BLaER1 treated with 17β-estradiol and CSF1 and Interleukin-3, amounts not matched to agents 10 nM and 100 nM (cell line): Measurements from ENCODE around the gene TTC39A.

Source experiments
- H3K27ac ChIP-seq, 11 experiments: shearing (Covaris generic); formaldehyde crosslinking; 2 replicates each; pipeline ENCODE4 v1.8.1; 2022
- H3K27me3 ChIP-seq, 11 experiments: shearing (Covaris generic); formaldehyde crosslinking; 2 replicates each; pipeline ENCODE4 v1.8.1; 2022
- H3K36me3 ChIP-seq, 11 experiments: shearing (Covaris generic); formaldehyde crosslinking; 2 replicates each; pipeline ENCODE4 v1.8.1; 2022
- H3K4me1 ChIP-seq, 10 experiments: shearing (Covaris generic); formaldehyde crosslinking; 2 replicates each; pipeline ENCODE4 v1.8.1; 2022
- H3K4me2 ChIP-seq, 11 experiments: shearing (Covaris generic); formaldehyde crosslinking; 2 replicates each; pipeline ENCODE4 v1.8.1; 2022
- H3K4me3 ChIP-seq, 10 experiments: shearing (Covaris generic); formaldehyde crosslinking; 2 replicates each; pipeline ENCODE4 v1.8.1; 2022
- H3K9ac ChIP-seq, 11 experiments: shearing (Covaris generic); formaldehyde crosslinking; 2 replicates each; pipeline ENCODE4 v1.8.1; 2022
- H3K9me3 ChIP-seq, 11 experiments: shearing (Covaris generic); formaldehyde crosslinking; replicated peaks in 1 of 11; 2 replicates each; pipeline ENCODE4 v1.8.1; 2022
- H4K20me1 ChIP-seq, 11 experiments: shearing (Covaris generic); formaldehyde crosslinking; 2 replicates each; pipeline ENCODE4 v1.8.1; 2022
- Cebpa-rat ChIP-seq, 11 experiments: shearing (Covaris generic); IDR thresholded peaks; 2 replicates each; pipeline ENCODE4 v1.8.1; 2022

Gene TTC39A

GRCh38 chr1:51290489-51290847, 39.9 kb downstream of the TTC39A start:
- no peaks in the 10 kb centered on the region for H4K20me1 ChIP-seq
- H3K9me3 ChIP-seq, result no peaks in the 10 kb centered on the region
- peaks cover 10 to 18% (median 11%) of the 10 kb centered on the region in 10 experiments for H3K4me1 ChIP-seq
- H3K4me3 ChIP-seq, result no peak overlapping the region
- TF ChIP-seq Cebpa-rat (IDR thresholded peaks at IDR 0.05), result no peak
- H3K27me3 ChIP-seq, result no peaks in the 10 kb centered on the region
- H3K27ac ChIP-seq, result no peak overlapping the region
- H3K4me2 ChIP-seq, result no peak overlapping the region
- no peak overlapping the region for H3K9ac ChIP-seq
- H3K36me3 ChIP-seq, result no peaks in the 10 kb centered on the region

GRCh38 chr1:51289676-51290488, 40.5 kb downstream of the TTC39A start:
- no peak overlapping the region for H3K4me2 ChIP-seq
- H3K9ac ChIP-seq, result no peak overlapping the region
- no peaks in the 10 kb centered on the region for H4K20me1 ChIP-seq
- no peak for TF ChIP-seq Cebpa-rat (IDR thresholded peaks at IDR 0.05)
- no peaks in the 10 kb centered on the region for H3K36me3 ChIP-seq
- no peak overlapping the region for H3K27ac ChIP-seq
- H3K27me3 ChIP-seq, result no peaks in the 10 kb centered on the region
- peaks cover 5 to 12% (median 7%) of the 10 kb centered on the region in 10 experiments for H3K4me1 ChIP-seq
- H3K4me3 ChIP-seq, result no peak overlapping the region
- no peaks in the 10 kb centered on the region for H3K9me3 ChIP-seq

DNA sequence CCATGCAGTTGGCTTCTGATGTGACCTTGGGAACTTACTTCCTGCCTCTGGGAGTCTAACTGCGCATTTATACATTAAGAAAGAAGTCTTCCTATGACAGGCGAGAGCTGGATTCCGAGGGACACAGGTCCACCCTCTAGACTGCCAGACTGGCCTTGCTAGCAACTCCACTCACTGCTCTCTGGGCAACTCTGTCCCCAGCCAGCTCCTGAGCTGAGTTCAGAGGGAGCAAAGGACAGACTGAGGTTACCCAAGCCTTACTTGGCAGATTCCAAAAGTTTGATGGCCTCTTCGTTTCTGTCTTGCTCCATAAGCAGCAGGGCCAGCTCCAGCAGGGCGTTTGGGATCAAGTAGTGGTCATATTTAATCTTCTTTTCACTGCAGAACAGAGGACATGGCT, 41.8 kb downstream of the TTC39A start:
- no peak overlapping the region for H3K4me2 ChIP-seq
- TF ChIP-seq Cebpa-rat (IDR thresholded peaks at IDR 0.05), result no peak
- no peaks in the 10 kb centered on the region for H3K27me3 ChIP-seq
- H3K9me3 ChIP-seq, result no peaks in the 10 kb centered on the region
- 0 out of 22 replicates have a peak, but pooled peaks cover 0 to 3% (median 0%) of the 10 kb centered on the region in 11 experiments for H3K36me3 ChIP-seq
- no peak overlapping the region for H3K9ac ChIP-seq
- no peaks in the 10 kb centered on the region for H4K20me1 ChIP-seq
- H3K4me1 ChIP-seq, result no peaks in the 10 kb centered on the region
- no peak overlapping the region for H3K4me3 ChIP-seq
- H3K27ac ChIP-seq, result no peak overlapping the region

GRCh38 chr1:51287966-51288365, 42.4 kb downstream of the TTC39A start:
- Histone ChIP-seq H3K36me3 (0 out of 22 replicates have a peak, but pooled peaks cover 0 to 5% (median 0%) of the 10 kb centered on the region in 11 experiments), H3K27ac (no peak overlapping the region), H4K20me1 (no peaks in the 10 kb centered on the region), H3K9ac (no peak overlapping the region), H3K9me3 (no peaks in the 10 kb centered on the region), H3K4me1 (no peaks in the 10 kb centered on the region), H3K4me3 (no peak overlapping the region), H3K4me2 (no peak overlapping the region), H3K27me3 (no peaks in the 10 kb centered on the region)
- no peak for TF ChIP-seq Cebpa-rat (IDR thresholded peaks at IDR 0.05)

- Histone ChIP-seq H3K9ac (no peak overlapping the region), H3K27me3 (no peaks in the 10 kb centered on the region), H3K9me3 (no peaks in the 10 kb centered on the region), H3K4me3 (no peak overlapping the region), H3K36me3 (peaks cover 0 to 17% (median 0%) of the 10 kb centered on the region in 11 experiments; a peak in 2 of 22 replicates), H3K27ac (no peak overlapping the region), H3K4me2 (no peak overlapping the region), H3K4me1 (peaks cover 0 to 4% (median 0%) of the 10 kb centered on the region in 10 experiments; a peak in 1 of 20 replicates), H4K20me1 (no peaks in the 10 kb centered on the region)
- TF ChIP-seq Cebpa-rat (IDR thresholded peaks at IDR 0.05), result no peak
Measured at GRCh38 chr1:51285055-51285454, 45.3 kb downstream of the TTC39A start.

DNA sequence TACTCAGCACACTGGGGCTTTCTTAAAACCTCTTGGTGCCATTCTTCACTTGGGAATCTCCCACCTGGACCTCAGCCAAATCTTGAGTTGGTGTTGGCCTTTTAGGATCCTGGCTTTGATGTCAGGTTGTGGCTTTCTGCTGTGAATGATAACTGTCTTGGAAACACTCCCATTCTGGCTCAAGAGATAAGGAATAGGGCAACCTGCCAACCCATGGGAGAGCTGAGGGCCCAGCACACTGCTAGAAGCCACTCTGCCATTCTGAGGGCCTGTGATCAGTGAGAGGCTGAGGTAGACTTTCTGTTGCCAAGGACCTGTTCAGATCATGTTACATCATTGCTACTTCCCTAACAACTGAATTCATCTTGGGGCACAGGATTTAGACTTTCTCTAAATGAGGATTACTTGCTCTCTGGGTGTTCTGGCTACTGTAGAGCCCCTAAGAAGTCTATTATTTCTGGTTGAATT, 45.8 kb downstream of the TTC39A start:
- no peak overlapping the region for H3K4me3 ChIP-seq
- no peaks in the 10 kb centered on the region for H3K27me3 ChIP-seq
- peaks cover 0 to 4% (median 0%) of the 10 kb centered on the region in 10 experiments; a peak in 1 of 20 replicates for H3K4me1 ChIP-seq
- TF ChIP-seq Cebpa-rat (IDR thresholded peaks at IDR 0.05), result no peak
- H3K36me3 ChIP-seq, result peaks cover 0 to 22% (median 0%) of the 10 kb centered on the region in 11 experiments; a peak in 3 of 22 replicates
- no peaks in the 10 kb centered on the region for H3K9me3 ChIP-seq
- no peak overlapping the region for H3K4me2 ChIP-seq
- no peaks in the 10 kb centered on the region for H4K20me1 ChIP-seq
- no peak overlapping the region for H3K9ac ChIP-seq
- H3K27ac ChIP-seq, result no peak overlapping the region

GRCh38 chr1:51283979-51284378, 46.4 kb downstream of the TTC39A start:
- H3K9me3 ChIP-seq, result no peaks in the 10 kb centered on the region
- TF ChIP-seq Cebpa-rat (IDR thresholded peaks at IDR 0.05), result no peak
- H3K36me3 ChIP-seq, result peaks cover 0 to 25% (median 0%) of the 10 kb centered on the region in 11 experiments; a peak in 3 of 22 replicates
- H3K27ac ChIP-seq, result no peak overlapping the region
- no peak overlapping the region for H3K9ac ChIP-seq
- peaks cover 0 to 4% (median 0%) of the 10 kb centered on the region in 10 experiments; a peak in 1 of 20 replicates for H3K4me1 ChIP-seq
- H3K4me3 ChIP-seq, result no peak overlapping the region
- no peaks in the 10 kb centered on the region for H3K27me3 ChIP-seq
- H4K20me1 ChIP-seq, result no peaks in the 10 kb centered on the region
- H3K4me2 ChIP-seq, result no peak overlapping the region

DNA sequence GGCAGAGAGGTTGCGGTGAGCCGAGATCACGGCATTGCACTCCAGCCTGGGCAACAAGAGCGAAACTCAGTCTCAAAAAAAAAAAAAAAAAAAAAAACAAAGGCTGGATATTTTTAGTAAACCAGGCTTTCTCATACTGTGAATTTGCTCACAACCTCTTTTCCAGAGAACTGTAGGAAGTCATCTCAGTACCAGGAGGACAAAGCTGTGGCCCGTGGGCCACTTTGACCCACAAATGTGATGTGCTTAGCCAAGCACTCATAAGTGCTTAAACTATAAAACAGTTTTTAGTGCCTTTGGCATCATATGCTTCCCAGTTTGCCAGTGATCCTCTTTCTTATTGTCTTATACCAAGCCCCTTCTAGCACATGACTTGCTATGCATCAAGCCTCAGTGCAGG, 47.8 kb downstream of the TTC39A start:
- H3K4me3 ChIP-seq, result no peak overlapping the region
- TF ChIP-seq Cebpa-rat (IDR thresholded peaks at IDR 0.05), result no peak
- peaks cover 0 to 34% (median under 1%) of the 10 kb centered on the region in 11 experiments; a peak in 6 of 22 replicates for H3K36me3 ChIP-seq
- no peak overlapping the region for H3K4me2 ChIP-seq
- H4K20me1 ChIP-seq, result no peaks in the 10 kb centered on the region
- no peaks in the 10 kb centered on the region for H3K9me3 ChIP-seq
- H3K27ac ChIP-seq, result no peak overlapping the region
- H3K27me3 ChIP-seq, result no peaks in the 10 kb centered on the region
- H3K9ac ChIP-seq, result no peak overlapping the region
- peaks cover 0 to 4% (median 0%) of the 10 kb centered on the region in 10 experiments; a peak in 1 of 20 replicates for H3K4me1 ChIP-seq

DNA sequence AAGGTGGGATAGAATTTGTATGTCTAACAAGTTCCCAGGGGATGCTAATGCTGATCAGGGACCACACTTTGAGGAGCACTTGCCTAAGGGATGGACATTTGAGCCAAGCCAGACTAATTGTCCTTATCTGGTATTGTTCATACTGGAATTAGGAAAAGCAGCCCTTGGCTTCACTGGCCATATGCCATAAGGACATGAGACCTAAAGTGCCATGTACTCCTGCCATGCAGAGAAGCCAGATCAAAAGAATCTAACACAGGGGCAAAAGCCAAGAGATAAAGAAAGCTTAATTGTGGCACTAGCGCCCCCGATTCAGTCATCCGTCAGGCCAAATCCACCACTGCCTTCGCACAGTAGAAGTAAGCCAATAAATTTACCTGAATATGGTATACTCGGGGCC, 48.6 kb downstream of the TTC39A start:
- H3K36me3 ChIP-seq, result peaks cover 0 to 42% (median 3%) of the 10 kb centered on the region in 11 experiments; a peak in 10 of 22 replicates
- H3K4me1 ChIP-seq, result peaks cover 0 to 4% (median 0%) of the 10 kb centered on the region in 10 experiments; a peak in 1 of 20 replicates
- no peak overlapping the region for H3K27ac ChIP-seq
- no peak overlapping the region for H3K9ac ChIP-seq
- no peak overlapping the region for H3K4me3 ChIP-seq
- H3K27me3 ChIP-seq, result no peaks in the 10 kb centered on the region
- H3K9me3 ChIP-seq, result no peaks in the 10 kb centered on the region
- no peak for TF ChIP-seq Cebpa-rat (IDR thresholded peaks at IDR 0.05)
- H3K4me2 ChIP-seq, result no peak overlapping the region
- no peaks in the 10 kb centered on the region; a peak in 1 of 22 replicates for H4K20me1 ChIP-seq
